C4-2B (cell line): ENCODE data around the gene RAP1A.

Experiments
- ZFX ChIP-seq: fragments of 450-650 bp; IDR thresholded peaks from 2 replicates; pipeline ENCODE4 v1.6.1; 2017
- TF ChIP-seq, protein P1 (sequence below): fragments of 450-650 bp; conservative IDR thresholded peaks from 2 replicates; pipeline ENCODE4 v1.5.1; 2017; ENCODE audit warnings: mild to moderate bottlenecking

DNA sequence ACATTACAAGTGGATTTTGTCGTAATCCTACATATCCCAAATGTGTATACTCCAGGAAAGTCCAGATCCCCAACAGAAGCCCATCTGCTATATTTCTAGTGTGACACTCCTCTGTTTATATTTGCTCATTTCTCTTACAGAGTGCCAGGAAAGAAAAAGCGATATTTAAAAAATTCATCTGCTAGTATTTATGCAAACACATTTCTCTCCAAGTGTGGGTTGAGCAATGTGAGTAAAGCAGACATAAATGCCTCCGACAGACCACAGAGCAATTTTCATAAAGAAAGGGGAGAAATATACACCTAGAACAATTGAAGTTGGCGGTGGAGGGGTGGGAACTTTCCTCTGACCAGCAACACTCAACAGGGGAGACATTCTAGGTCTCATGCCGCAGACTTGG, 22.2 kb upstream of the RAP1A start:
- TF ChIP-seq, protein P1, sequence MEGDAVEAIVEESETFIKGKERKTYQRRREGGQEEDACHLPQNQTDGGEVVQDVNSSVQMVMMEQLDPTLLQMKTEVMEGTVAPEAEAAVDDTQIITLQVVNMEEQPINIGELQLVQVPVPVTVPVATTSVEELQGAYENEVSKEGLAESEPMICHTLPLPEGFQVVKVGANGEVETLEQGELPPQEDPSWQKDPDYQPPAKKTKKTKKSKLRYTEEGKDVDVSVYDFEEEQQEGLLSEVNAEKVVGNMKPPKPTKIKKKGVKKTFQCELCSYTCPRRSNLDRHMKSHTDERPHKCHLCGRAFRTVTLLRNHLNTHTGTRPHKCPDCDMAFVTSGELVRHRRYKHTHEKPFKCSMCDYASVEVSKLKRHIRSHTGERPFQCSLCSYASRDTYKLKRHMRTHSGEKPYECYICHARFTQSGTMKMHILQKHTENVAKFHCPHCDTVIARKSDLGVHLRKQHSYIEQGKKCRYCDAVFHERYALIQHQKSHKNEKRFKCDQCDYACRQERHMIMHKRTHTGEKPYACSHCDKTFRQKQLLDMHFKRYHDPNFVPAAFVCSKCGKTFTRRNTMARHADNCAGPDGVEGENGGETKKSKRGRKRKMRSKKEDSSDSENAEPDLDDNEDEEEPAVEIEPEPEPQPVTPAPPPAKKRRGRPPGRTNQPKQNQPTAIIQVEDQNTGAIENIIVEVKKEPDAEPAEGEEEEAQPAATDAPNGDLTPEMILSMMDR, result no peak
- TF ChIP-seq ZFX, result no peak
